K562 (cell line): Measurements from ENCODE around the gene LBP.

Experiments used
- CTBP1 ChIP-seq: fragments of 450-650 bp; IDR thresholded peaks from 2 replicates; pipeline ENCODE4 v1.6.1; 2016; ENCODE audit warnings: borderline replicate concordance
- CTCF ChIP-seq, 3 experiments: IDR thresholded peaks in 2 of 3; conservative IDR thresholded peaks in 1 of 3; 2 replicates each; pipeline ENCODE4 v1.5.1; 2011 to 2012; ENCODE audit warnings: low read length in 3 of 3, mild to moderate bottlenecking in 3 of 3, control low read depth in 2 of 3, improper control_type of control experiment in 1 of 3, inconsistent platforms in 1 of 3, low read depth in 1 of 3, mixed read lengths in 1 of 3, moderate library complexity in 1 of 3; ENCODE audit not compliant: insufficient read depth in 2 of 3
- DACH1 ChIP-seq: fragments of 450-650 bp; IDR thresholded peaks from 2 replicates; pipeline ENCODE4 v1.6.1; 2018; ENCODE audit not compliant: partially characterized antibody
- HES1 ChIP-seq: fragments of 450-650 bp; IDR thresholded peaks from 2 replicates; pipeline ENCODE4 v1.6.1; 2016; ENCODE audit warnings: low read depth, mild to moderate bottlenecking, moderate library complexity
- HMG20A ChIP-seq: fragments of 450-650 bp; formaldehyde crosslinking; conservative IDR thresholded peaks from 2 replicates; pipeline ENCODE4 v1.4.0; 2020; ENCODE audit warnings: mild to moderate bottlenecking, mixed read lengths
- ILK ChIP-seq: fragments of 450-650 bp; IDR thresholded peaks from 2 replicates; pipeline ENCODE4 v1.6.1; 2016; ENCODE audit warnings: missing genetic modification characterization, low read depth, mild to moderate bottlenecking, missing compliant biosample characterization, moderate library complexity, borderline replicate concordance
- JUN ChIP-seq, 2 experiments: sonication (generic) in 1 of 2; formaldehyde crosslinking in 1 of 2; IDR thresholded peaks; 2 replicates each; pipeline versions ENCODE4 v1.6.1 to v1.8.0; 2012 to 2022; ENCODE audit warnings: borderline replicate concordance in 2 of 2, mild to moderate bottlenecking in 2 of 2, improper control_type of control experiment in 1 of 2, low read depth in 1 of 2, low read length in 1 of 2, missing genetic modification reagents in 1 of 2
- KDM2B ChIP-seq: fragments of 250-450 bp; sonication (Bioruptor Pico); IDR thresholded peaks from 2 replicates; pipeline ENCODE4 v1.8.0; 2021; ENCODE audit warnings: mild to moderate bottlenecking, moderate library complexity
- PHF8 ChIP-seq: fragments of 200-600 bp; sonication (generic); IDR thresholded peaks from 2 replicates; pipeline ENCODE4 v1.6.1; 2012; ENCODE audit warnings: mixed run types, mild to moderate bottlenecking, inconsistent platforms, low read length, moderate library complexity, borderline replicate concordance
- SP1 ChIP-seq: sonication (generic); formaldehyde crosslinking; IDR thresholded peaks from 2 replicates; pipeline ENCODE4 v1.8.1; 2022; ENCODE audit warnings: mild to moderate bottlenecking, missing genetic modification reagents
- TAF9B ChIP-seq: fragments of 450-650 bp; IDR thresholded peaks from 2 replicates; pipeline ENCODE4 v1.6.1; 2018; ENCODE audit warnings: mild to moderate bottlenecking; ENCODE audit not compliant: partially characterized antibody
- TBP ChIP-seq: optimal IDR thresholded peaks from 2 replicates; pipeline ENCODE3; 2011; ENCODE audit warnings: low read depth, low read length, improper control_type of control experiment
- ZMIZ1 ChIP-seq, 2 experiments: fragments of 150-350 bp in 1 of 2; IDR thresholded peaks; 2 replicates each; pipeline ENCODE4 v1.6.1; 2012 to 2016; ENCODE audit warnings: low read depth in 2 of 2, low read length in 2 of 2, mild to moderate bottlenecking in 1 of 2, moderate library complexity in 1 of 2

- TF ChIP-seq HMG20A (no peak), CTCF (IDR thresholded peaks at IDR 0.05 in 2 of 3, conservative IDR thresholded peaks at IDR 0.05 in 1 of 3; ENCODE audit: insufficient read depth in 2 of 3, low read depth in 1 of 3, low read length in 3 of 3) (no peak), DACH1 (no peak), JUN (IDR thresholded peaks at IDR 0.05; ENCODE audit: borderline replicate concordance, low read depth, low read length) (no peak), JUN (CRISPR knock-in tag; IDR thresholded peaks at IDR 0.05; ENCODE audit: borderline replicate concordance) (no peak), TBP (no peak), ZMIZ1 (IDR thresholded peaks at IDR 0.05; ENCODE audit: low read depth in 2 of 2, low read length in 2 of 2) (no peak), ILK (tag) (no peak), HES1 (no peak), TAF9B (no peak), CTBP1 (no peak), SP1 (CRISPR knock-in tag) (no peak), PHF8 (no peak), KDM2B (CRISPR knock-in tag) (no peak)
These were observed 46.3 kb upstream of the LBP start for GRCh38 chr20:38299963-38300362.
